ENCODE measurements around the gene EIF3A. TPM values are rescaled to one million over a fixed set of nuclear protein-coding genes. Genes with fewer than 3 reads are reported as not detected.

Gene EIF3A
- total and polyA plus RNA-seq, 9 of the 15 experiments (the other 6 are each of a cell fraction or from before 2014, with no cell fraction given): 19.6 to 163 (median 102) TPM

DNA sequence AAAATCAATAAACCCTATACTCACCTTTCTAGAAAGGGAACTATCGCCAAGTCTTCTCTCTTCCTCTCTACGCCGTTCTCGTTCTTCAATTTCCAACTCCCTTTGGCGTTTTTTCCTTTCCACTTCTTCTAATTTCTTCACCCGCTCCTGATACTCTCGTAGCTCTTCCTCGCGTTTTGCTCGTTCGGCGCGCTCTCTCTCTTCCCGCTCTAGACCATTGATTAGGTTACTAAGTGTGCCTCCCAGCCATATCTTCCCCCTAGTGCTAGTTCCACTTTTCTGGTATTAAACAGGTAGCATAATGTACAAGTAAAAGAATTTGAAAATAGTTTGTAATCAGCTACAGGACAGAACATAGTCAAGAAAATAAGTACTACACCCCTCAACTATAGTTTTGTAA lies 30.8 kb downstream of the EIF3A start (continued):
- no peak for TF ChIP-seq TCF7L2 (IDR thresholded peaks at IDR 0.05; ENCODE audit: low read depth, low read length)
- no peak for TF ChIP-seq RBM25 (IDR thresholded peaks at IDR 0.05; ENCODE audit: low read depth, low read length, severe bottlenecking)
- TF ChIP-seq PRPF4 (IDR thresholded peaks at IDR 0.05; ENCODE audit: insufficient read depth, low read depth, low read length, poor library complexity, severe bottlenecking): no peak

DNA sequence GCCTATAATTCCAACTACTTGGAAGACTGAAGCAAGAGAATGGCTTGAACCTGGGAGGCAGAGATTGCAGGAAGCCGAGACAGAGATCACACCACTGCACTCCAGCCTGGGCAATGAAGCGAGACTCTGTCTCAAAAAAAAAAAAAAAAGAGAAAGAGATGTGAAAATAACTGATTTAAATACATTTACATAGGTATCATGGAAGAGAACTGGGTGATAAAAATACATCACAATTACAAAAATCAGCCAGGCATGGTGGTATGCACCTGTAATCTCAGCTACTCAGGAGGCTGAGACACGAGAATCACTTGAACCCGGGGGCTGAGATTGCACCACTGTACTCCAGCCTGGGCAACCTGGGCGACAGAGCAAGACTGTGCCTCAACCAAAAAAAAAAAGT lies 31.3 kb downstream of the EIF3A start:
- no peaks in the 10 kb centered on the region for H3K9me1 ChIP-seq (ENCODE audit: control insufficient read depth, insufficient read depth, low read length)
- in situ Hi-C loops (cut with MboI) (no loop called here), intact Hi-C loops (cut with micrococcal nuclease) (no loop called here)
- CTCF ChIA-PET (ENCODE audit: low intra/inter-chr PET ratio): no interaction called here
- FAIRE-seq (no peak), DNase-seq (ENCODE audit: extremely low read depth in 1 of 4, low spot score in 3 of 4) (no peak), ATAC-seq (no peak)
- H4K20me1 ChIP-seq (replicated peaks; ENCODE audit: control insufficient read depth, insufficient read depth, low read length): no peaks in the 10 kb centered on the region
- H3K36me3 ChIP-seq (ENCODE audit: control insufficient read depth, insufficient read depth, low read length): peaks cover 100% of the 10 kb centered on the region
- no peak overlapping the region for H3K4me2 ChIP-seq (ENCODE audit: insufficient read depth, low read length)
- no peaks in the 10 kb centered on the region for H3K4me1 ChIP-seq (replicated peaks in 1 of 2; ENCODE audit: control insufficient read depth in 2 of 2, insufficient read depth in 2 of 2, low read length in 2 of 2)
- H3K4me3 ChIP-seq: no peak overlapping the region
- H3K9me3 ChIP-seq (replicated peaks; ENCODE audit: control insufficient read depth, insufficient read depth, low read depth, low read length): no peaks in the 10 kb centered on the region
- no peak overlapping the region for H2AFZ ChIP-seq (ENCODE audit: low read depth, low read length)
- no TSS peak for BruUV-seq (replicated peaks)
- H3K79me2 ChIP-seq (ENCODE audit: control insufficient read depth, insufficient read depth, low read length): peaks cover 69% of the 10 kb centered on the region
- no peaks in the 10 kb centered on the region for H3K27me3 ChIP-seq (ENCODE audit: control insufficient read depth in 2 of 2, insufficient read depth in 2 of 2, low read length in 2 of 2)
- no peak overlapping the region for H3K9ac ChIP-seq (ENCODE audit: insufficient read depth in 1 of 2, low read depth in 2 of 2, low read length in 2 of 2)
- TF ChIP-seq NCOA1 (IDR thresholded peaks at IDR 0.05; ENCODE audit: low read depth): no peak
- TF ChIP-seq ZNF431 (CRISPR knock-in tag; IDR thresholded peaks at IDR 0.05): no peak
- no peak for TF ChIP-seq POLR3A (IDR thresholded peaks at IDR 0.05; ENCODE audit: borderline replicate concordance, extremely low read depth, insufficient read depth, insufficient read length)
- no peak for TF ChIP-seq PHF8 (IDR thresholded peaks at IDR 0.05; ENCODE audit: borderline replicate concordance, low read length)
- no peak for TF ChIP-seq FUS (optimal IDR thresholded peaks at IDR 0.05; ENCODE audit: low read depth, low read length)
- TF ChIP-seq ZNF586 (CRISPR knock-in tag; conservative IDR thresholded peaks at IDR 0.05): no peak
- no peak for TF ChIP-seq MEF2D (tag; conservative IDR thresholded peaks at IDR 0.05; ENCODE audit: low read depth)
- TF ChIP-seq E2F3 (CRISPR knock-in tag; IDR thresholded peaks at IDR 0.05): no peak
- TF ChIP-seq ZSCAN29 (IDR thresholded peaks at IDR 0.05): no peak
- TF ChIP-seq ZNF134 (CRISPR knock-in tag; conservative IDR thresholded peaks at IDR 0.05): no peak
- no peak for TF ChIP-seq ZNF174 (CRISPR knock-in tag; IDR thresholded peaks at IDR 0.05)
- no peak for TF ChIP-seq ZC3H4 (CRISPR knock-in tag; IDR thresholded peaks at IDR 0.05; ENCODE audit: borderline replicate concordance)
- TF ChIP-seq ZNF444 (CRISPR knock-in tag; IDR thresholded peaks at IDR 0.05): no peak
- no peak for TF ChIP-seq RBM14 (IDR thresholded peaks at IDR 0.05; ENCODE audit: borderline replicate concordance, insufficient read depth, low read depth, low read length)
- no peak for TF ChIP-seq GTF2F1 (IDR thresholded peaks at IDR 0.05; ENCODE audit: low read depth, low read length)
- TF ChIP-seq, protein P1, sequence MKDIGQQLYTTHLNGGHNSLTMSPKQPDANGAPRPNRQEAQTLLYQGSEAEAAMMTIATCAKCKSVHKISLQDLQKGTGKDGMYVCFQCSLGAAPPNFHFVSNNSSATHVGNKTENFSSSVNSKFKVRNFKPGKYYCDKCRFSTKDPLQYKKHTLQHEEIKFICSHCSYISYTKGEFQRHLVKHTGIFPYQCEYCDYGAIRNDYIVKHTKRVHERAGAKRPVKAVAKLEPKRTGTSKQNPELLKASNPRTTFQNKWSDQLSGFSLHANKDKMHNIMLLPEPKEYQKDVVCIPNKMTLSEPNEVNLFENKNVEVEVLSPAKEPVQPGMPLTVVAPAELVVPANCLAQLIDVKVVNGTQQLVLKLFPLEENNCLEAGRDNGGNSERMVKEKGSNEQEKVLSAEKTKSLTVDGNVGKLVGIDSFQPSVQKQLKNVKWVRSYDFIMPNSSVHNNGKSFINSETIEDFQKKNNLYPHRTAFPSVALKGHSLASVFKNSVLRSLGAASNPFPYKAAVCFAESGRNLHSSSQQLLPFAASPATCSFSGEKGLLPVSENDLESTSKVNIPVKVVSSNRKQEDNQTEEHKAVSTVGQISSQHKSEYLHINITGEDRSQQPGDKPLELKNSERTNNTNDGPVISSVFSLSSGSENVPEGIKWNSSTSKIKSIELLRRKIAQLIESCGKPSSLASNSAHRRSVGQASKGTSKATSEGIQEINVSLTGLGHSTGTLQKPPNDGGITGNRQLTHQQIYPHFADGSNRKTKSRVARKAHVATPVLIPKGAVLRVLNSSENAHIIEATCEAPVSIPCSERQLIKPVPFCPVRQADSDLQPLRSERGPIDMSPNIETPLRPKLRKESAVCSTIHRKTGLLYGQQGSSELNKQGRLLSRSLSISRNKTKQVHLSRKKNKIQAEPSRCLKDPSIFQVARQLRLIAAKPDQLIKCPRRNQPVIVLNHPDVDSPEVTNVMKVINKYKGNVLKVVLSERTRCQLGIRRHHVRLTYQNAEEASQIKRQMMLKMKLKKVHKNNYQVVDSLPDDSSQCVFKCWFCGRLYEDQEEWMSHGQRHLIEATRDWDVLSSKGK (CRISPR knock-in tag; IDR thresholded peaks at IDR 0.05): no peak
- no peak for TF ChIP-seq TOE1 (IDR thresholded peaks at IDR 0.05; ENCODE audit: borderline replicate concordance)
- no peak for TF ChIP-seq TOE1 (CRISPR knock-in tag; IDR thresholded peaks at IDR 0.05; ENCODE audit: borderline replicate concordance, low read depth)
- no peak overlapping the region for H3K27ac ChIP-seq (ENCODE audit: extremely low read depth, low read depth, low read length)
- 85% methylated on average over 4 of the region's 5 CpGs for WGBS (ENCODE audit: insufficient coverage, low coverage, missing lambda C conversion rate)
- POLR2A ChIA-PET: no interaction called here

Data from K562 (cell line).